ENCODE measurements around the gene SPAG5.

Gene SPAG5

DNA sequence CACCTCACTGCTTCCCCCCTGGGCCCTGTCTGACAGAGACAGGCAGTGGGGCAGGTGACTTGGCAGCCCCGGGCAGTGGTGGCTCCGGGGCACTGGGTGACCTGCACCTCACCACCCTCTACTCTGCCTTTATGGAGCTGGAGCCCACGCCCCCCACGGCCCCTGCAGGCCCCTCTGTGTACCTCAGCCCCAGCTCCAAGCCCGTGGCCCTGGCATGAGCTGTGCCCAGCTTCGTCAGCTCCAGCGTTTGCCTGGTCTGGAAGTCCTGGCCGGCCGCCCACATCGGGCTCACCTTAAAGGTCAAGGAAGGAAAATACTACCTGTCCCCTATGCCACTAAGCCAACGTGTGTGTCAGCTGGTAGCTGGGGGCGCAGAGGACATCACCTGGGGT is 61.6 kb downstream of the SPAG5 start:
- TF ChIP-seq POLR2AphosphoS5 (IDR thresholded peaks at IDR 0.05; ENCODE audit: borderline replicate concordance, low read depth, low read length) (no peak), FOXP2 (optimal IDR thresholded peaks at IDR 0.05; ENCODE audit: control extremely low read depth, extremely low read length, insufficient read depth) (no peak), EZH2 (IDR thresholded peaks at IDR 0.05) (no peak)
- Histone ChIP-seq H3K4me3 (no peak overlapping the region), H3K27ac (no peak overlapping the region), H3K9ac (ENCODE audit: insufficient read length) (no peak overlapping the region), H3K9me3 (ENCODE audit: low read depth, low read length) (no peaks in the 10 kb centered on the region), H3K36me3 (ENCODE audit: insufficient read depth, low read length) (no peaks in the 10 kb centered on the region)
- no peak for DNase-seq (ENCODE audit: low read depth, low spot score)

DNA sequence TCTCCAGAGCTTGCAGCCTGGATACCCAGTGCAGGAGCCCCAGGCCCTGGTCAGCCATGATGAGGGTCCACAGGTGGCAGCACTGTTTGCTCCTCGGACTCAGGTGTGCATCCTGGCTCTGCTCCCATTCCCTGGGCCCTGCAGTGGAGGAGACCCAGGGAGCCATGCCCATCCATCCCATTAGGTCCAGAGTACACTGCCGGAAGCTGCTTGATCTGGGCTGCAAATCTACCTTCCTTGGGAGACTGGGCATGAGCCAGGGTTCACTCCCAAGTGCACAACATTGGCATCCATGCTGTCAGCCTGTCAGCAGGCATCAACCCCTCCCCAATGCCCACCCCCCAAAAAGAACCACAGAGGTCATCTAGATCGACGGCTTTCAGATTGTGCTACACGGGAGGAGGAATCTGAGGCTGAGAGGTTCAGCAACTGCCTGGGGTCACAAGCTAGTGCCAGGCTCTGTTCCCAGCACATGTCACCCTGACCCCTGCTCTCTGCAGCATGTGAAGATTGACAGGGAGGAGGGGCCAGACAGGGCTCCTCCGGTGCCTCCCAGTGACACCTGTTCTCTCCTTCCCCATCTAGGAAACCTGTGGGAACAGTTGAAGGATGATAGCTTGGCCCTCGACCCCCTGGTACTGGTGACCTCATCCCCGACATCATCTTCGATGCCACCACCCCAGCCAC is 62.1 kb downstream of the SPAG5 start:
- Histone ChIP-seq H3K27ac (no peak overlapping the region), H3K4me3 (no peak overlapping the region), H3K9ac (ENCODE audit: insufficient read length) (no peak overlapping the region), H3K9me3 (ENCODE audit: low read depth, low read length) (no peaks in the 10 kb centered on the region), H3K36me3 (ENCODE audit: insufficient read depth, low read length) (no peaks in the 10 kb centered on the region)
- TF ChIP-seq EZH2 (IDR thresholded peaks at IDR 0.05) = no peak
- TF ChIP-seq FOXP2 (optimal IDR thresholded peaks at IDR 0.05; ENCODE audit: control extremely low read depth, extremely low read length, insufficient read depth) = no peak
- TF ChIP-seq POLR2AphosphoS5 (IDR thresholded peaks at IDR 0.05; ENCODE audit: borderline replicate concordance, low read depth, low read length) = no peak
- no peak for DNase-seq (ENCODE audit: low read depth, low spot score)

DNA sequence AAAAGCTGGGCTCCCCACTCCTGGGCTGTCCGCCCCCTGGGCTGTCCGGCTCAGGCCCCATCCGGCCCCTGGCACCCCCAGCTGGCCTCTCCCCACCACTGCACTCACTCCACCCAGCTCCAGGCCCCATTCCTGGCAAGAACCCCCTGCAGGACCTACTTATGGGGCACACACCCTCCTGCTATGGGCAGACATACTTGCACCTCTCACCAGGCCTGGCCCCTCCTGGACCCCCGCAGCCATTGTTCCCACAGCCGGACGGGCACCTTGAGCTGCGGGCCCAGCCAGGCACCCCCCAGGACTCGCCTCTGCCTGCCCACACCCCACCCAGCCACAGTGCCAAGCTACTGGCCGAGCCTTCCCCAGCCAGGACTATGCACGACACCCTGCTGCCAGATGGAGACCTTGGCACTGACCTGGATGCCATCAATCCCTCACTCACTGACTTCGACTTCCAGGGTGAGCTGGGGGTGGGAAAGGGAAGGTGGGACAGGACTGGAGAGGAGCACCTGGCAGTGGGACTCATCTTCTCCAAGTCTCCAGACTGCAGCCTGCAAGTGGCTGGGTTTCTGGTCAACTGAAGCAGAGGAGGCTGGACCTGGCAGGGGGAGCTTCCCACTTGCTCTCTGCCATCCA is 64.0 kb downstream of the SPAG5 start:
- no peaks in the 10 kb centered on the region for H3K36me3 ChIP-seq (ENCODE audit: insufficient read depth, low read length)
- no peaks in the 10 kb centered on the region for H3K9me3 ChIP-seq (ENCODE audit: low read depth, low read length)
- no peak for DNase-seq (ENCODE audit: low read depth, low spot score)
- H3K4me3 ChIP-seq = no peak overlapping the region
- no peak overlapping the region for H3K9ac ChIP-seq (ENCODE audit: insufficient read length)
- TF ChIP-seq EZH2 (IDR thresholded peaks at IDR 0.05) (no peak), FOXP2 (optimal IDR thresholded peaks at IDR 0.05; ENCODE audit: control extremely low read depth, extremely low read length, insufficient read depth) (no peak), POLR2AphosphoS5 (IDR thresholded peaks at IDR 0.05; ENCODE audit: borderline replicate concordance, low read depth, low read length) (no peak)
- no peak overlapping the region for H3K27ac ChIP-seq

DNA sequence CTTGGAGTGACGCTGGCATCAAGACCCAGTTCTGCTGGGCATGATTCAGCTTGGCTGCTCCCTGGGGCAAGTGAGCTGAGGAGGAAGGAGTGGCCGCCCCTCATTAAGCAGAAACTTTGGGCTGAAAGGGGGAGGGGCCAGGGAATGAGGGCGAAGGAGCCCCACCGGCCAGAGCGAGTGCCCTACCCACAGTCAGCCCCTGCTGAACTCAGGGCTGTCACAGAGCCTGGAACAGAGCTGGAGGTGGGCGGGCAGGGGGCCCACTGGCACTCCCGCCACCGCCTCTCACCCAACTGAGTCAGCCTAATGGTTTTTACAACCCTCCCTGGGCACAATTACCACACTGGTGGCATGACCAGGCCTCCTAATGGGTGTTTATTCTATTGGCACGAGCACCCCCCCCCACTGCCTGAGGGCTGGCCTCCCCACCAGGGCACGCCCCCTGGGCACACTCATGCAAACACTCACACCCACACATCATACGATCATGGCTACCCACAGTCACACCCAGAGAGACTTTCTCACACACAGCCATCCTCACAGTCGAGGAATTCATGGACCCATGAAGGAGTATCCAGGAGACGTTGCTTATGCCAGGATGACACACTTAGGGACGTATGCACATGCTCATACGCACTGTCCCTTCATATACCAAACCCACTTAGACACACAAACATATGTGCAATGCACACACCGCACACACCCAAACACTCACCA is 65.6 kb downstream of the SPAG5 start:
- Histone ChIP-seq H3K27ac (no peak overlapping the region), H3K36me3 (ENCODE audit: insufficient read depth, low read length) (no peaks in the 10 kb centered on the region), H3K4me3 (no peak overlapping the region), H3K9ac (ENCODE audit: insufficient read length) (no peak overlapping the region), H3K9me3 (ENCODE audit: low read depth, low read length) (no peaks in the 10 kb centered on the region)
- no peak for DNase-seq (ENCODE audit: low read depth, low spot score)
- TF ChIP-seq EZH2 (IDR thresholded peaks at IDR 0.05) (no peak), FOXP2 (optimal IDR thresholded peaks at IDR 0.05; ENCODE audit: control extremely low read depth, extremely low read length, insufficient read depth) (no peak), POLR2AphosphoS5 (IDR thresholded peaks at IDR 0.05; ENCODE audit: borderline replicate concordance, low read depth, low read length) (no peak)

DNA sequence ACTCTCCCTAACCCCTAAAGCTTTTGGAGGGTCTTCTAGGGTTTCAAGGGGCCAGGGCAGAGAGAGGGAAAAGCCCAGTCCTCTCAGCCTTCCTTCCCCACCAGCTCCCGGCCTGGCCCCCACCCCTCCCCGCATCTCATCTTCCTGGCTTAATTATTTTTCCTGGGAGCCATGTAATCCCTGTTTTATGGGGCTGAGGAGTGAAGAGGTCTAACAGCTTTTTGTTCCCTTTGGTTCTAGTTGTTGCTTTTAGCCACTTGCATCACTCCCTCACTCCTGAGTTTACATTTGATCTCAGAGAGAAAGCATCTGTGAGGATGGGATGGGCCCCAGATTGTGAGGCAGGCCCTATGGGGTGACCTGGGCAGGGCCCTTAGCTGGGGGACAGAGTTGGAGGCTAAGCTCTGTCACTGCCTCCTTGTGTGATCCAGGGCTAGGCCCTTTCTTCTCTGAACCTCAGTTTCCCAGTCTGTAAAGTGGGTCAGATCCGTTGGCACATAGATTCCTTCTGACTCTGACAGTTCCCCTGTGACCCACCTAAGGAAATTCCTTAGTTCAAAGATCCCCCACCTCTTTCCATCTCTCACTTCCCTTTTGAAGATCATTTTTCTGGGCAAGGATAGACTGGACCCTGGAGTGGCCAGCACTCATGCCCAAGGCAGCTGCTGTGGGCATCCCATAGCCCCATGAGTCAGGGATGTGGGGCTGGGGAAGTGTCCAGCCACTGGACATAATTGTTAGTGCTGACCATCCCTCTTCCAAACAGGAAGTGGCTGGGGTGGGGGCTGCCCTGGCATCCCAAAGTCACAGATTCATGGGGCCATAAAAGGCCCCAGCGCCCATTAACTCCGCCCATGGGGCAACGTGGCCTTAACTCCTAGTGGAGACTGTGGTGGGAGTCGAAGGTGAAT is 66.5 kb downstream of the SPAG5 start:
- no peak for TF ChIP-seq POLR2AphosphoS5 (IDR thresholded peaks at IDR 0.05; ENCODE audit: borderline replicate concordance, low read depth, low read length)
- TF ChIP-seq EZH2 (IDR thresholded peaks at IDR 0.05) = no peak
- no peak for TF ChIP-seq FOXP2 (optimal IDR thresholded peaks at IDR 0.05; ENCODE audit: control extremely low read depth, extremely low read length, insufficient read depth)
- no peaks in the 10 kb centered on the region for H3K36me3 ChIP-seq (ENCODE audit: insufficient read depth, low read length)
- no peak overlapping the region for H3K27ac ChIP-seq
- H3K9ac ChIP-seq (ENCODE audit: insufficient read length) = no peak overlapping the region
- DNase-seq (ENCODE audit: low read depth, low spot score) = no peak
- H3K9me3 ChIP-seq (ENCODE audit: low read depth, low read length) = no peaks in the 10 kb centered on the region
- H3K4me3 ChIP-seq = no peak overlapping the region

DNA sequence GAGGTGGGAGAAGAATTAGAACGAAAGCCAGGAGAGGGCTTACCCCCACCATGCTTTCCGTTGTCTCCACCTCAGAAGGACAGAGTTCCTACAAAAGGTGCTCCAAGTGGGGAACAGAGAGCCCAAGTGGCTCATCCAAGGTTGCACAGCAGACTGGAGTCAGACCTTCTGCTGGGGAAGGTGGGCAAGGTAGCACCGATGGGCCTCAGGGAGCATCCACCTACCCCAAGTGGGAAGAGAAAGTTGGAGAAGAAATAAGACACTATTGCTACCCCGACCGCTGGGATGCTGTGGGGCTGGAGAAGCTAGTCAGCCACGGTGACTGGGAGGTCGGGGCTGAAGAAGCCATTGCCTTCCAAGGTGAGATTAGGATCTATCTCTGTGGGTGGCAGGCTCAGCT is 67.9 kb downstream of the SPAG5 start:
- Histone ChIP-seq H3K27ac (no peak overlapping the region), H3K9ac (ENCODE audit: insufficient read length) (no peak overlapping the region), H3K36me3 (ENCODE audit: insufficient read depth, low read length) (no peaks in the 10 kb centered on the region), H3K4me3 (no peak overlapping the region), H3K9me3 (ENCODE audit: low read depth, low read length) (no peaks in the 10 kb centered on the region)
- TF ChIP-seq FOXP2 (optimal IDR thresholded peaks at IDR 0.05; ENCODE audit: control extremely low read depth, extremely low read length, insufficient read depth) (no peak), EZH2 (IDR thresholded peaks at IDR 0.05) (no peak), POLR2AphosphoS5 (IDR thresholded peaks at IDR 0.05; ENCODE audit: borderline replicate concordance, low read depth, low read length) (no peak)
- DNase-seq (ENCODE audit: low read depth, low spot score) = no peak

DNA sequence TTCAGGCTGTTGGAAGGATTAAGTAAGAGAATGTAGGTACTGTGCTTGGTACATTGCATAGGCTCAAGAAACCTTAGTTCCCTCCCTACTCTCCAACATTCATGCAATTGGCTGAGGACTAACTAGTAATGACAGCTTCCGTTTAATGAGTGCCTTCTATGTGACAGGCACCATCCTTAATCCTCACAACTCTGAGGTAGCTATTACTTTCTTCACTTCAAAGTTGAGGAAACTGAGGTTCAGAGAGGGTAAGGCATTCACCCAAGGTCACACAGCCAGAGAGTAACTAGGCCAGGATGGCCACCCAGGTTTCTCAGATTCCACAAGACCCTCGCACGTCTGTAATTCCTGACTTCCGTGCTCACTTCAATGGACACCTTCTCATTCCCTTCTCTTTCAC is 68.6 kb downstream of the SPAG5 start:
- Histone ChIP-seq H3K27ac (no peak overlapping the region), H3K9me3 (ENCODE audit: low read depth, low read length) (no peaks in the 10 kb centered on the region), H3K36me3 (ENCODE audit: insufficient read depth, low read length) (no peaks in the 10 kb centered on the region), H3K9ac (ENCODE audit: insufficient read length) (no peak overlapping the region), H3K4me3 (no peak overlapping the region)
- TF ChIP-seq EZH2 (IDR thresholded peaks at IDR 0.05) (no peak), FOXP2 (optimal IDR thresholded peaks at IDR 0.05; ENCODE audit: control extremely low read depth, extremely low read length, insufficient read depth) (no peak), POLR2AphosphoS5 (IDR thresholded peaks at IDR 0.05; ENCODE audit: borderline replicate concordance, low read depth, low read length) (no peak)
- DNase-seq (ENCODE audit: low read depth, low spot score) = no peak

DNA sequence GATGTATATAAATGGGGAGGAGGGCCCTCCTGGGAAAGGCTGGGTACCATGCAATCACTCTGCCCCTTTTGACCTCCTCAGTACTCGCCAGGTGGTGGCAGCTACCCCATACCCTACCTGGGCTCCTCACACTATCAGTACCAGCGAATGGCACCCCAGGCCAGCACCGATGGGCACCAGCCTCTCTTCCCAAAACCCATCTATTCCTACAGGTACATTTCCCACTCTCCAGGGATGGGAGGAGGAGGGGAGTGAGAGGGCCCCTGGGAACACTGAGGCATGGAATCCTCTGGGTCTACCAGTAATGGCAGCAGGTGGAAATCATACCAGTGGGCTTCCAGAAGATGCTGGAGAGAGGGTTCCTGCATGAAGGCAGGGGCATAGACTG is 69.8 kb downstream of the SPAG5 start:
- Histone ChIP-seq H3K36me3 (ENCODE audit: insufficient read depth, low read length) (no peaks in the 10 kb centered on the region), H3K4me3 (no peak overlapping the region), H3K9me3 (ENCODE audit: low read depth, low read length) (no peaks in the 10 kb centered on the region), H3K9ac (ENCODE audit: insufficient read length) (no peak overlapping the region), H3K27ac (no peak overlapping the region)
- no peak for DNase-seq (ENCODE audit: low read depth, low spot score)
- TF ChIP-seq EZH2 (IDR thresholded peaks at IDR 0.05) (no peak), FOXP2 (optimal IDR thresholded peaks at IDR 0.05; ENCODE audit: control extremely low read depth, extremely low read length, insufficient read depth) (no peak), POLR2AphosphoS5 (IDR thresholded peaks at IDR 0.05; ENCODE audit: borderline replicate concordance, low read depth, low read length) (no peak)

Data from SK-N-MC (cell line).